SK-N-SH treated with all-trans-retinoic acid at 6 μM for 48 hours (cell line): ENCODE results near the gene WBP4.

ENCODE experiments used
- ATAC-seq: fragments of 200-7000 bp; cut with Tn5 transposase; 3 replicates; pipeline ENCODE4 v1.9.1; 2020; ENCODE audit warnings: mild to moderate bottlenecking, moderate library complexity
- ARNTL ChIP-seq: fragments of 450-650 bp; formaldehyde crosslinking; IDR thresholded peaks from 2 replicates; pipeline ENCODE4 v1.5.0; 2020; ENCODE audit warnings: low read depth, mild to moderate bottlenecking, moderate library complexity, borderline replicate concordance
- BACH2 ChIP-seq: fragments of 250-450 bp; sonication (Bioruptor Pico); IDR thresholded peaks from 2 replicates; pipeline ENCODE4 v1.9.0; 2021; ENCODE audit warnings: mild to moderate bottlenecking, borderline replicate concordance
- CSRNP3 ChIP-seq: fragments of 250-450 bp; sonication (Bioruptor Pico); IDR thresholded peaks from 2 replicates; pipeline ENCODE4 v1.5.1; 2021; ENCODE audit warnings: mild to moderate bottlenecking, moderate library complexity
- ESRRG ChIP-seq: fragments of 250-450 bp; sonication (Bioruptor Pico); IDR thresholded peaks from 2 replicates; pipeline ENCODE4 v1.6.1; 2021; ENCODE audit warnings: mild to moderate bottlenecking
- GLIS3 ChIP-seq: fragments of 250-450 bp; sonication (Bioruptor Pico); IDR thresholded peaks from 2 replicates; pipeline ENCODE4 v1.5.0; 2020; ENCODE audit warnings: mild to moderate bottlenecking, moderate library complexity
- ISL1 ChIP-seq: fragments of 250-450 bp; sonication (Bioruptor Pico); IDR thresholded peaks from 2 replicates; pipeline ENCODE4 v2.1.2; 2022; ENCODE audit warnings: mild to moderate bottlenecking, moderate library complexity
- OSR1 ChIP-seq: fragments of 250-450 bp; sonication (Bioruptor Pico); IDR thresholded peaks from 2 replicates; pipeline ENCODE4 v1.8.0; 2022; ENCODE audit warnings: moderate library complexity, mild to moderate bottlenecking, inconsistent platforms
- POU6F1 ChIP-seq: fragments of 250-450 bp; sonication (Bioruptor Pico); IDR thresholded peaks from 2 replicates; pipeline ENCODE4 v1.8.0; 2021; ENCODE audit warnings: low read depth, mild to moderate bottlenecking, moderate library complexity, borderline replicate concordance
- RARB ChIP-seq: fragments of 250-450 bp; sonication (Bioruptor Pico); IDR thresholded peaks from 2 replicates; pipeline ENCODE4 v1.8.0; 2021; ENCODE audit warnings: mild to moderate bottlenecking, moderate library complexity
- SNAI2 ChIP-seq: fragments of 250-450 bp; sonication (Bioruptor Pico); IDR thresholded peaks from 2 replicates; pipeline ENCODE4 v1.5.0; 2020; ENCODE audit warnings: mild to moderate bottlenecking, moderate library complexity
- TOX ChIP-seq: fragments of 250-450 bp; sonication (Bioruptor Pico); IDR thresholded peaks from 2 replicates; pipeline ENCODE4 v1.8.0; 2021; ENCODE audit warnings: mild to moderate bottlenecking, moderate library complexity, borderline replicate concordance
- ZC3H10 ChIP-seq: fragments of 250-450 bp; sonication (Bioruptor Pico); IDR thresholded peaks from 2 replicates; pipeline ENCODE4 v1.5.1; 2021; ENCODE audit warnings: mild to moderate bottlenecking, moderate library complexity
- ZFP3 ChIP-seq: fragments of 250-450 bp; sonication (Bioruptor Pico); IDR thresholded peaks from 2 replicates; pipeline ENCODE4 v1.5.0; 2020; ENCODE audit warnings: mild to moderate bottlenecking, moderate library complexity
- ZNF565 ChIP-seq: fragments of 450-650 bp; formaldehyde crosslinking; conservative IDR thresholded peaks from 2 replicates; pipeline ENCODE4 v1.5.0; 2020; ENCODE audit warnings: low read depth, mild to moderate bottlenecking, moderate library complexity
- ZNF8 ChIP-seq: fragments of 450-650 bp; formaldehyde crosslinking; IDR thresholded peaks from 2 replicates; pipeline ENCODE4 v1.5.0; 2020; ENCODE audit warnings: mild to moderate bottlenecking, moderate library complexity
- TF ChIP-seq, protein P1 (sequence below): fragments of 250-450 bp; sonication (Bioruptor Pico); IDR thresholded peaks from 2 replicates; pipeline ENCODE4 v1.5.0; 2020; ENCODE audit warnings: mild to moderate bottlenecking, moderate library complexity
- TF ChIP-seq, protein P2 (sequence below): fragments of 250-450 bp; sonication (Bioruptor Pico); IDR thresholded peaks from 2 replicates; pipeline ENCODE4 v1.5.1; 2020; ENCODE audit warnings: low read depth, mild to moderate bottlenecking, moderate library complexity
- TF ChIP-seq, protein P3 (sequence below): fragments of 250-450 bp; sonication (Bioruptor Pico); IDR thresholded peaks from 2 replicates; pipeline ENCODE4 v1.8.0; 2020; ENCODE audit warnings: mild to moderate bottlenecking, moderate library complexity, borderline replicate concordance

WBP4 gene

DNA sequence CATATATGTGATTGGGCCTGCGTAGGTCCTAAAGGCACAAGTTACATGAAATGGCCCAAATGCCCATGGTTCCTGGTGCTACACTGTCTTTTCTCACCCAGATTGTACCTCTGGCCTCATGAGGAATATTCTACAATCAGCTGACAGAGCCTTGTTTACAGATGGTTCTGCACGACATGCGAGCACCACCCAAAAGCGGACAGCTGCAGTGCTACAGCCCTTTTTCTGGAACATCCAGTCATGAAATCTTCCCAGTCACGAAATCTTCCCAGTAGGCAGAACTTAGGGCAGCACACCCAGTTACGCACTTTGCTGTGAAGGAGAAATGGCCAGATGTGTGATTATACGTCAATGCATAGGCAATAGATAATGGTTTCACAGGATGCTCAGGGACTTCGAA is 34.5 kb upstream of the WBP4 start:
- TF ChIP-seq GLIS3 (no peak), RARB (no peak), OSR1 (no peak), ARNTL (CRISPR knock-in tag) (no peak), ZNF565 (CRISPR knock-in tag) (no peak)
- TF ChIP-seq, protein P1, sequence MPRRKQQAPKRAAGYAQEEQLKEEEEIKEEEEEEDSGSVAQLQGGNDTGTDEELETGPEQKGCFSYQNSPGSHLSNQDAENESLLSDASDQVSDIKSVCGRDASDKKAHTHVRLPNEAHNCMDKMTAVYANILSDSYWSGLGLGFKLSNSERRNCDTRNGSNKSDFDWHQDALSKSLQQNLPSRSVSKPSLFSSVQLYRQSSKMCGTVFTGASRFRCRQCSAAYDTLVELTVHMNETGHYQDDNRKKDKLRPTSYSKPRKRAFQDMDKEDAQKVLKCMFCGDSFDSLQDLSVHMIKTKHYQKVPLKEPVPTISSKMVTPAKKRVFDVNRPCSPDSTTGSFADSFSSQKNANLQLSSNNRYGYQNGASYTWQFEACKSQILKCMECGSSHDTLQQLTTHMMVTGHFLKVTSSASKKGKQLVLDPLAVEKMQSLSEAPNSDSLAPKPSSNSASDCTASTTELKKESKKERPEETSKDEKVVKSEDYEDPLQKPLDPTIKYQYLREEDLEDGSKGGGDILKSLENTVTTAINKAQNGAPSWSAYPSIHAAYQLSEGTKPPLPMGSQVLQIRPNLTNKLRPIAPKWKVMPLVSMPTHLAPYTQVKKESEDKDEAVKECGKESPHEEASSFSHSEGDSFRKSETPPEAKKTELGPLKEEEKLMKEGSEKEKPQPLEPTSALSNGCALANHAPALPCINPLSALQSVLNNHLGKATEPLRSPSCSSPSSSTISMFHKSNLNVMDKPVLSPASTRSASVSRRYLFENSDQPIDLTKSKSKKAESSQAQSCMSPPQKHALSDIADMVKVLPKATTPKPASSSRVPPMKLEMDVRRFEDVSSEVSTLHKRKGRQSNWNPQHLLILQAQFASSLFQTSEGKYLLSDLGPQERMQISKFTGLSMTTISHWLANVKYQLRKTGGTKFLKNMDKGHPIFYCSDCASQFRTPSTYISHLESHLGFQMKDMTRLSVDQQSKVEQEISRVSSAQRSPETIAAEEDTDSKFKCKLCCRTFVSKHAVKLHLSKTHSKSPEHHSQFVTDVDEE (CRISPR knock-in tag), result no peak
- no peak for ATAC-seq

DNA sequence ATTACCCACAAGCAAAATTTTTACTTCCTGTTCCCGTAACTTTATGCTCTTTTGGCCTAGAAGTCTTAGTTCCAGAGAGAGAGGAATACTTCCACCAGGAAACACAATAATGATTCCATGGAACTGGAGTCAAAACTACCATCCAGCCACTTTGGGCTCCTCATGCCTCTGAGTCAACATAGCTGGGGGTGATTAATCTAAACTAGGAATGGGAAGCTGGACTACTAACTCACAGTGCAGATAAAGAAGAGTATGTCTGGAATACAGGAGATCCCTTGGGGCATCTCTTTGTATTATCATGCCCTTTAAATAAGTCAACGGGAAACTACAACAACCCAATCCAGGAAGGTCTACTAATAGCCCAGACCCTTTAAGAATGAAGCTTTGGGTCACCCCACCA is 33.3 kb upstream of the WBP4 start:
- no peak for TF ChIP-seq ISL1
- TF ChIP-seq, protein P2, sequence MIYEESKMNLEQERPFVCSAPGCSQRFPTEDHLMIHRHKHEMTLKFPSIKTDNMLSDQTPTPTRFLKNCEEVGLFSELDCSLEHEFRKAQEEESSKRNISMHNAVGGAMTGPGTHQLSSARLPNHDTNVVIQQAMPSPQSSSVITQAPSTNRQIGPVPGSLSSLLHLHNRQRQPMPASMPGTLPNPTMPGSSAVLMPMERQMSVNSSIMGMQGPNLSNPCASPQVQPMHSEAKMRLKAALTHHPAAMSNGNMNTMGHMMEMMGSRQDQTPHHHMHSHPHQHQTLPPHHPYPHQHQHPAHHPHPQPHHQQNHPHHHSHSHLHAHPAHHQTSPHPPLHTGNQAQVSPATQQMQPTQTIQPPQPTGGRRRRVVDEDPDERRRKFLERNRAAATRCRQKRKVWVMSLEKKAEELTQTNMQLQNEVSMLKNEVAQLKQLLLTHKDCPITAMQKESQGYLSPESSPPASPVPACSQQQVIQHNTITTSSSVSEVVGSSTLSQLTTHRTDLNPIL, result no peak
- TF ChIP-seq ZNF8 (CRISPR knock-in tag), result no peak
- TF ChIP-seq GLIS3, result no peak
- TF ChIP-seq, protein P1 (CRISPR knock-in tag), result no peak
- TF ChIP-seq, protein P3, sequence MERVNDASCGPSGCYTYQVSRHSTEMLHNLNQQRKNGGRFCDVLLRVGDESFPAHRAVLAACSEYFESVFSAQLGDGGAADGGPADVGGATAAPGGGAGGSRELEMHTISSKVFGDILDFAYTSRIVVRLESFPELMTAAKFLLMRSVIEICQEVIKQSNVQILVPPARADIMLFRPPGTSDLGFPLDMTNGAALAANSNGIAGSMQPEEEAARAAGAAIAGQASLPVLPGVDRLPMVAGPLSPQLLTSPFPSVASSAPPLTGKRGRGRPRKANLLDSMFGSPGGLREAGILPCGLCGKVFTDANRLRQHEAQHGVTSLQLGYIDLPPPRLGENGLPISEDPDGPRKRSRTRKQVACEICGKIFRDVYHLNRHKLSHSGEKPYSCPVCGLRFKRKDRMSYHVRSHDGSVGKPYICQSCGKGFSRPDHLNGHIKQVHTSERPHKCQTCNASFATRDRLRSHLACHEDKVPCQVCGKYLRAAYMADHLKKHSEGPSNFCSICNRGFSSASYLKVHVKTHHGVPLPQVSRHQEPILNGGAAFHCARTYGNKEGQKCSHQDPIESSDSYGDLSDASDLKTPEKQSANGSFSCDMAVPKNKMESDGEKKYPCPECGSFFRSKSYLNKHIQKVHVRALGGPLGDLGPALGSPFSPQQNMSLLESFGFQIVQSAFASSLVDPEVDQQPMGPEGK (CRISPR knock-in tag), result no peak
- TF ChIP-seq ZC3H10 (CRISPR knock-in tag), result no peak
- TF ChIP-seq ESRRG (CRISPR knock-in tag), result no peak
- TF ChIP-seq CSRNP3 (CRISPR knock-in tag), result no peak
- TF ChIP-seq ZFP3 (CRISPR knock-in tag), result no peak
- TF ChIP-seq POU6F1 (CRISPR knock-in tag), result no peak
- no peak for TF ChIP-seq SNAI2 (CRISPR knock-in tag)
- TF ChIP-seq, all 23 proteins: peak for 0

GRCh38 chr13:41029629-41030028 is 31.7 kb upstream of the WBP4 start:
- ATAC-seq, result no peak
- TF ChIP-seq ZC3H10 (CRISPR knock-in tag) (no peak), ZFP3 (CRISPR knock-in tag) (no peak), ZNF565 (CRISPR knock-in tag) (no peak), BACH2 (CRISPR knock-in tag) (no peak), CSRNP3 (CRISPR knock-in tag) (no peak), TOX (CRISPR knock-in tag) (no peak), RARB (no peak)
- TF ChIP-seq, protein P3 (CRISPR knock-in tag), result no peak
- TF ChIP-seq, protein P1 (CRISPR knock-in tag), result no peak

More for the DNA sequence above, 33.3 kb upstream of the WBP4 start:
- no peak for ATAC-seq
